Heart right ventricle (tissue), 16 donors: Measurements from ENCODE around the gene SUPT4H1. TPM values are rescaled to one million over a fixed set of nuclear protein-coding genes. Genes with fewer than 3 reads are reported as not detected.

ENCODE experiments used
- ATAC-seq, 8 donors: fragments of 200-7000 bp; cut with Tn5 transposase; one replicate each; pipeline ENCODE4 v1.9.1; 2020; ENCODE audit warnings: mild to moderate bottlenecking in 8 of 8, moderate library complexity in 8 of 8, moderate number of reproducible peaks in 1 of 8
- DNase-seq, 2 donors: peaks; one replicate each; pipeline ENCODE4 v3.0.0-alpha.2; 2020
- H3K27ac ChIP-seq, 10 donors: fragments of 200-600 bp; sonication (generic) in 2 of 10; one replicate each; pipeline versions ENCODE4 v1.5.0 to v1.8.0; 2020 to 2022; ENCODE audit warnings: mild to moderate bottlenecking in 3 of 10
- H3K27me3 ChIP-seq, 7 donors: fragments of 200-600 bp; one replicate each; pipeline ENCODE4 v1.8.0; 2021 to 2022; ENCODE audit warnings: mild to moderate bottlenecking in 2 of 7
- H3K36me3 ChIP-seq, 9 donors: fragments of 200-600 bp; sonication (generic) in 1 of 9; one replicate each; pipeline versions ENCODE4 v1.5.0 to v1.8.0; 2020 to 2022; ENCODE audit warnings: mild to moderate bottlenecking in 2 of 9
- H3K4me1 ChIP-seq, 9 donors: fragments of 200-600 bp; sonication (generic) in 1 of 9; one replicate each; pipeline versions ENCODE4 v1.5.0 to v1.8.0; 2020 to 2022; ENCODE audit warnings: mild to moderate bottlenecking in 4 of 9
- H3K4me3 ChIP-seq, 10 donors: fragments of 200-600 bp; sonication (generic) in 2 of 10; one replicate each; pipeline versions ENCODE4 v1.5.0 to v1.8.0; 2020 to 2022; ENCODE audit warnings: mild to moderate bottlenecking in 7 of 10, moderate library complexity in 2 of 10
- H3K9me3 ChIP-seq, 11 donors: fragments of 200-600 bp in 10 of 11; sonication (generic) in 2 of 11; one replicate each; pipeline versions ENCODE4 v1.5.0 to v1.8.0; 2013 to 2022; ENCODE audit warnings: mild to moderate bottlenecking in 2 of 11, control low read depth in 1 of 11, moderate library complexity in 1 of 11
- CTCF ChIP-seq, 9 donors: fragments of 200-600 bp; sonication (generic) in 2 of 9; IDR thresholded peaks; one replicate each; pipeline versions ENCODE4 v1.5.0 to v1.8.0; 2021 to 2022; ENCODE audit warnings: antibody characterized with exemption in 9 of 9, mild to moderate bottlenecking in 5 of 9, moderate library complexity in 1 of 9
- WGBS, 2 donors: extraction: QIAGEN DNeasy Blood & Tissue Kit; methylation state at CpG; one replicate each; pipeline ENCODE4 v1.1.7; 2013; ENCODE audit warnings: inconsistent platforms in 1 of 2; 5-methylcytosine and 5-hydroxymethylcytosine counted together
- intact Hi-C, 10 donors: fragments of 100-400 bp; cut with DNase I; formaldehyde crosslinking; loops; one replicate each; pipeline versions ENCODE4 v1.11.1 to v1.14.2; 2022
- polyA plus RNA-seq, 2 donors: library from polyadenylated mRNA; stranded (reverse); fragments of 200-250 nt; gene quantifications; one replicate each; pipeline ENCODE4 v1.2.3, GENCODE V29; 2013
- total RNA-seq, 10 donors: library from RNA; stranded (reverse); fragmentation: NEBNext Ultra II Directional in 3 of 10; extraction: Animal tissue kit (Norgen Biotek cat#: 25700) in 3 of 10; gene quantifications; one replicate each; pipeline versions ENCODE4 v1.2.1 to v1.2.4, GENCODE V29; 2021 to 2023
- donor health status: Arrhythmogenic right ventricular cardiomyopathy.
- donor health status: ischemic (EF 13 %, LVEDD 7.1; RV severe dilation, severe dysfunction).
- donor health status: healthy with polysubstance abuse.
- donor health status: DM: no; HTN: yes; CAD: no.
- donor health status: DM: no; HTN: no; CAD: no.
- donor health status: ischemic (EF 25% LVEDD 6.9; RV normal size, moderate dysfunction).
- donor health status: ischemic (EF 25% LVEDD 5.7; RV mildly dilated, moderate dysfunction).
- donor health status: healthy.
- donor health status: DM: yes; HTN: yes; CAD: no.
- donor health status: Ischemic cardiomyopathy.
- donor health status: ischemic (EF 35%, LVEDD 5.7; RV mildly dilated, moderate dysfunction).
- donor health status: nonischemic (EF 11% LVEDD 7.7; RV severe dilation, severe dysfunction).
- donor health status: DM: yes; HTN: yes; CAD: no.
- donor health status: PGD.
- donor health status: ischemic (EF 29% LVEDD 5.4; RV normal size, mild dysfunction).
- donor health status: nonischemic (EF 23%, LVEDD 6.1; RV moderate dilation, normal function).

The SUPT4H1 gene
- total and polyA plus RNA-seq, 12 donors, result 38.0 to 95.0 (median 59.8) TPM

- no peak for TF ChIP-seq CTCF (IDR thresholded peaks at IDR 0.05)
- H3K27me3 ChIP-seq, result peaks cover 0 to 67% (median 32%) of the 10 kb centered on the region in 7 donors
- ATAC-seq (no peak), DNase-seq (no peak)
- intact Hi-C loops, result no loop called here
- H3K27ac ChIP-seq, result peak overlapping the region in 5 of 10 donors; percentile 28 to 100 (median 70)
- H3K4me3 ChIP-seq, result peak overlapping the region in 7 of 10 donors; percentile 26 to 82 (median 43)
- 84 to 87% methylated on average over 10 of the region's 10 CpGs for WGBS, 2 donors
- H3K36me3 ChIP-seq, result peaks cover 0 to 12% (median 0%) of the 10 kb centered on the region in 9 donors
- peaks cover 0 to 32% (median 0%) of the 10 kb centered on the region in 9 donors for H3K4me1 ChIP-seq
- no peaks in the 10 kb centered on the region for H3K9me3 ChIP-seq
These were observed 21.4 kb downstream of the SUPT4H1 start for GRCh38 chr17:58330538-58330996.

GRCh38 chr17:58329810-58330537 is 22.0 kb downstream of the SUPT4H1 start:
- no peak for ATAC-seq
- H3K4me3 ChIP-seq, result peak overlapping the region in 6 of 10 donors; percentile 26 to 82 (median 44)

GRCh38 chr17:58329035-58329809 is 22.8 kb downstream of the SUPT4H1 start:
- peaks cover 0 to 12% (median 0%) of the 10 kb centered on the region in 9 donors for H3K36me3 ChIP-seq
- H3K27ac ChIP-seq, result peak overlapping the region in 1 of 10 donors; percentile 82
- 28 to 35% methylated on average over 16 of the region's 16 CpGs for WGBS, 2 donors
- H3K9me3 ChIP-seq, result no peaks in the 10 kb centered on the region
- ATAC-seq, result peak in 5 of 8 donors; percentile 23 to 42 (median 27)
- intact Hi-C loops, result no loop called here
- TF ChIP-seq CTCF (IDR thresholded peaks at IDR 0.05), result peak in 4 of 9 donors; percentile 23 to 50 (median 34)
- H3K4me1 ChIP-seq, result peaks cover 0 to 27% (median 6%) of the 10 kb centered on the region in 9 donors
- peaks cover 0 to 78% (median 40%) of the 10 kb centered on the region in 7 donors for H3K27me3 ChIP-seq
- DNase-seq, result no peak
- H3K4me3 ChIP-seq, result peak overlapping the region in 2 of 10 donors; percentile 5 to 82

More at GRCh38 chr17:58329810-58330537, 22.0 kb downstream of the SUPT4H1 start:
- H3K4me1 ChIP-seq, result peaks cover 0 to 28% (median under 1%) of the 10 kb centered on the region in 9 donors
- peaks cover 0 to 12% (median 0%) of the 10 kb centered on the region in 9 donors for H3K36me3 ChIP-seq
- H3K27ac ChIP-seq, result peak overlapping the region in 2 of 10 donors; percentile 86 to 100
- DNase-seq, result no peak
- no peak for TF ChIP-seq CTCF (IDR thresholded peaks at IDR 0.05)
- intact Hi-C loops, result no loop called here
- peaks cover 0 to 72% (median 35%) of the 10 kb centered on the region in 7 donors for H3K27me3 ChIP-seq
- WGBS, 2 donors, result 74 to 81% methylated on average over 4 of the region's 4 CpGs
- H3K9me3 ChIP-seq, result no peaks in the 10 kb centered on the region
